Testis (tissue), 2 donors: ENCODE results near the gene FHOD3.

Experiments
- CTCF ChIP-seq, 3 experiments: fragments of 450-650 bp in 2 of 3; fragments of 200-600 bp in 1 of 3; sonication (generic) in 1 of 3; IDR thresholded peaks; one replicate each; pipeline ENCODE4 v1.5.1; 2016 to 2019; ENCODE audit warnings: antibody characterized with exemption in 3 of 3, mild to moderate bottlenecking in 2 of 3, moderate library complexity in 1 of 3
- POLR2A ChIP-seq: fragments of 450-650 bp; IDR thresholded peaks from one replicate; pipeline ENCODE4 v1.6.1; 2017; ENCODE audit warnings: antibody characterized with exemption, mild to moderate bottlenecking, moderate library complexity

GRCh38 chr18:36364911-36365624, 67.6 kb downstream of the FHOD3 start:
- no peak for TF ChIP-seq CTCF (IDR thresholded peaks at IDR 0.05)
- no peak for TF ChIP-seq POLR2A
